AG08395 (cell line): ENCODE results near the gene GOLGB1.
"Not testable (repeated sequence)": the region's sequence is repeated elsewhere in the genome, so short reads cannot be mapped to it uniquely, and the experiment has no call there.

ENCODE experiments used
- DNase-seq: peaks from one replicate; pipeline ENCODE4 v3.0.0; 2012; ENCODE audit warnings: mixed read lengths, low spot score

Gene GOLGB1

GRCh38 chr3:121749276-121750086, at the start of gene GOLGB1:
Gene GOLGB1, minus strand, starts transcription at chr3:121749741. Its CDS starts 18,770 bp downstream, at chr3:121730971.
- DNase-seq: peak; percentile 98

- no peak for DNase-seq
Measured at GRCh38 chr3:121796970-121797369, 47.4 kb upstream of the GOLGB1 start.

- DNase-seq: no peak
Measured at GRCh38 chr3:121794264-121794983, 44.9 kb upstream of the GOLGB1 start.

- DNase-seq: no peak
Measured at GRCh38 chr3:121793078-121793477, 43.5 kb upstream of the GOLGB1 start.

- DNase-seq: no peak
Measured at GRCh38 chr3:121786485-121786884, 36.9 kb upstream of the GOLGB1 start.

- DNase-seq: not testable (repeated sequence)
Measured at GRCh38 chr3:121782784-121783183, 33.2 kb upstream of the GOLGB1 start.

- DNase-seq: no peak
Measured at GRCh38 chr3:121781611-121782010, 32.1 kb upstream of the GOLGB1 start.

- DNase-seq: not testable (repeated sequence)
Measured at GRCh38 chr3:121775095-121775494, 25.6 kb upstream of the GOLGB1 start.

- DNase-seq: no peak
Measured at GRCh38 chr3:121769246-121769645, 19.7 kb upstream of the GOLGB1 start.

GRCh38 chr3:121768452-121768851, 18.9 kb upstream of the GOLGB1 start:
- no peak for DNase-seq

GRCh38 chr3:121759541-121760202, 10.1 kb upstream of the GOLGB1 start:
- DNase-seq: no peak

GRCh38 chr3:121758727-121759450, 9.3 kb upstream of the GOLGB1 start:
- no peak for DNase-seq

- DNase-seq: no peak
Measured at GRCh38 chr3:121757812-121758545, 8.4 kb upstream of the GOLGB1 start.

GRCh38 chr3:121757087-121757811, 7.7 kb upstream of the GOLGB1 start:
- no peak for DNase-seq

- DNase-seq: no peak
Measured at GRCh38 chr3:121752772-121753171, 3.2 kb upstream of the GOLGB1 start.

GRCh38 chr3:121752261-121752660, 2.7 kb upstream of the GOLGB1 start:
- DNase-seq: no peak

- DNase-seq: no peak
Measured at GRCh38 chr3:121750087-121750415, 510 bp upstream of the GOLGB1 start.

GRCh38 chr3:121748680-121749275, 763 bp downstream of the GOLGB1 start:
- peak; percentile 15 for DNase-seq

- DNase-seq: no peak
Measured at GRCh38 chr3:121747976-121748375, 1.6 kb downstream of the GOLGB1 start.

- DNase-seq: not testable (repeated sequence)
Measured at GRCh38 chr3:121743106-121743505, 6.4 kb downstream of the GOLGB1 start.
